HG03565 (cell line): Measurements from ENCODE around the gene SMPD4.
"Not testable (repeated sequence)": the region's sequence is repeated elsewhere in the genome, so short reads cannot be mapped to it uniquely, and the experiment has no call there.

Experiments used
- ATAC-seq: cut with Tn5 transposase; IDR thresholded peaks from one replicate; pipeline ENCODE4 v1.9.1; 2021; ENCODE audit warnings: mild to moderate bottlenecking, moderate library complexity; ENCODE audit not compliant: unreplicated experiment

Gene SMPD4

GRCh38 chr2:130141002-130141401 is 40.4 kb downstream of the SMPD4 start:
- not testable (repeated sequence) for ATAC-seq

GRCh38 chr2:130140516-130140915 is 40.9 kb downstream of the SMPD4 start:
- ATAC-seq: not testable (repeated sequence)

- not testable (repeated sequence) for ATAC-seq
Measured at GRCh38 chr2:130139331-130140280, 41.8 kb downstream of the SMPD4 start.

- not testable (repeated sequence) for ATAC-seq
Measured at GRCh38 chr2:130138841-130139251, 42.6 kb downstream of the SMPD4 start.

- ATAC-seq: not testable (repeated sequence)
Measured at GRCh38 chr2:130138326-130138725, 43.1 kb downstream of the SMPD4 start.

GRCh38 chr2:130137118-130137517 is 44.3 kb downstream of the SMPD4 start:
- not testable (repeated sequence) for ATAC-seq

GRCh38 chr2:130136546-130136945 is 44.9 kb downstream of the SMPD4 start:
- ATAC-seq: not testable (repeated sequence)

GRCh38 chr2:130135692-130136541 is 45.5 kb downstream of the SMPD4 start:
- ATAC-seq: no peak

- ATAC-seq: not testable (repeated sequence)
Measured at GRCh38 chr2:130129120-130129829, 52.1 kb downstream of the SMPD4 start, which contains the start of gene POTEF. TSS of gene POTEF (minus strand) at chr2:130129222. CDS start at chr2:130120515, 8,707 bp downstream.

GRCh38 chr2:130128464-130128863 is 52.9 kb downstream of the SMPD4 start:
- not testable (repeated sequence) for ATAC-seq

- ATAC-seq: not testable (repeated sequence)
Measured at GRCh38 chr2:130127726-130128125, 53.7 kb downstream of the SMPD4 start.

- not testable (repeated sequence) for ATAC-seq
Measured at GRCh38 chr2:130120924-130121323, 60.5 kb downstream of the SMPD4 start.

- ATAC-seq: not testable (repeated sequence)
Measured at GRCh38 chr2:130102597-130103363, 78.6 kb downstream of the SMPD4 start.
